Raji (cell line): ENCODE data around the gene DMWD.

ENCODE experiments used
- POLR2A ChIP-seq: IDR thresholded peaks from 2 replicates; pipeline ENCODE4 v1.6.1; 2011; ENCODE audit warnings: low read depth, low read length, control low read depth; ENCODE audit not compliant: insufficient read depth

DMWD gene

GRCh38 chr19:45820413-45821102, 27.9 kb upstream of the DMWD start:
- no peak for TF ChIP-seq POLR2A

- TF ChIP-seq POLR2A = no peak
Measured at GRCh38 chr19:45819769-45820168, 27.1 kb upstream of the DMWD start.

DNA sequence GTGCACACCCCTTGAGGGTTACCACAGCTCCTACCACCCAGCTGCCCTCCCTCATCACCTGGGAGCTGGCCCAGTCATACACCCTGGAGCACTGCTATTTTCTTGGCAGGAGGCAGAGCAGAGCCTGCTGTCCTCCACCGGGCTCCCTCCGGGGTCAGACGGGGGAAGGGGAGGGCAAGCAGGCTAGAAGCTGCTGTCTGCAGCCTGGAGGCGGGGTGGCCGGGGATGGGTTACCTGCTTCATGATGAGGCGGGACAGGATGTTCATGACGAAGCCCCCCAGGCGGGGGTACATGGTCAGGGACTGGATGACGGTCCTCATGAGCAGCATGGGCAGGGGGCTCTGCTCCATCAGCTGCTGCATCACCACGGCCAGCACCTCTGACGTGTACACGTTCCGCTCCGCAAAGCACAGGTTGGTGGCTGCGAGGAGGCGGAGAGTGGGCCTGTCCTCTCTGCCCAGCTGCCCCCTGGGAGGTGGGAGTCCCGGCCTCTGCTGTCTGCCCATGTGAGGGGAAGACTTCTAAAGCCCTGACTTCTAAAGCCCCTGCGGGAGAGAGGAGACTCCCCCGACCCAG, 25.2 kb upstream of the DMWD start:
- TF ChIP-seq POLR2A = no peak

DNA sequence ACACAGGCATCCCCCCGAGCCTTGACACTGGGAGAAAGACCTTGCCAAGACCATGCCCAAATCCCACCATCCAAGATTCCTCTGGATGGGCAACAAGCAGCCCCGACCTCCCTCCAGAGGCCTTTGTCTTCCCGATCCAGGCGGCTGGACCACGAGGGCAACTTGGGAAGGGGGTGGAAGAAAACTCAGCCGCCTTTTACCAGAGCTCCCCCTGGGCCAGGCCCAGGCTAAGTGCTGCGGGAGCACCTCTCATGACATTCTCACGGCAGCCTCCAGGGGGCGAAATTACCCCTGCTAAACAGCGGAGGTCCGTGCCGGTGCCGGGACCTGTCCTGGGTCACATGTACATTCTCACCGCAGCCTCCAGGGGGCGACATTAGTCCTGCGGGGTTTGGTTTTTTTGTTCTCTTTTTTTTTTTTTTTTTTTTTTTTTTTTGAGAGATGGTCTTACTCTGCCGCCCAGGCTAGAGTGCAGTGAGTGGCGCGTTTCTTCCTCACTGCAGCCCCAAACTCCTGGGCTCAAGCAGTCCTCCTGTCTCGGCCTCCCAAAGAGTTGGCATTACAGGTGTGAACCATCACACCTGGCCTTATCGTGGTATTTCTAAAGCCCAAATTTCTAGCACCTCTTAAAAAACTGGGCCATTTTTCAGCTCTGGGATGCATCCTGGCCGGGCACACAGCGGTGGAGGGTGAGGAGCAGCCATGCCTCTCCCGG, 24.5 kb upstream of the DMWD start:
- no peak for TF ChIP-seq POLR2A

DNA sequence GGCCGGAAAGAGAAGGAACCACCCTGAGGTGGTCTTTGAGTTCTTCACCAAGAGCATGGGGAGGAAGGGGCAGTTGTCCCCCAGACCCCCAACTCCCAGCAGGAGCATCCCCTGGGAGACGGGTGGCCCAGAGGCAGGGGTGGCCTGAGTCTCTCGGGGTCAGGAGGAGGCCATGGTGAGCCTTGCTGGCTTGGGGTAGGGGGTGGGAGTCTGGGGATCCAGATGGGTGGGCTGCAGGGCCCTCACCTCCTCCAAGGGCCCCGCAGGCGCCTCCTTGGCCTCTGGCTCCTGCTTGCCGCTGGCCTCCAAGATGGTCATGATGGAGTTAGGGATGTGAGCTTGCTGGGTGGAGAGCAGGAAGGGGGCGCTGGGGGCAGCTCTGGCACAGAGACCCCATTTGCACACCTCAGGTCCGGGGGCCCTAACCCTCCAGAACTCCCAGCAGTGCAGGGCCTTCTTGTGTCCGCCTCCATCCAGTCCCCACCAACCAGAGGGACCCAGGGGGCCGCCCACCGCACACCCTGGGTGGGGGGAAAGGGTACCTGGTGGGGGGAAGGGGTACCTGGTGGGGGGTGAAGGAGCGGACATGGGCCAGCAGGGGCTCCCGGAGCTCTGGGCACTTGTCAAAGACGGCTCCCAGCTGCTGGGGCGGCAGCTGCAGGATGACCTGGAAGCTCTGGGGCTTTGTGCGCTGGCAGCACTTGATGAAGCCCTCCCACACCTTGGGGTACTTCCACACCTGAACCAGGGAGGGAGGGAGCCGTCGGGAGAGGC, 23.8 kb upstream of the DMWD start:
- TF ChIP-seq POLR2A = no peak

DNA sequence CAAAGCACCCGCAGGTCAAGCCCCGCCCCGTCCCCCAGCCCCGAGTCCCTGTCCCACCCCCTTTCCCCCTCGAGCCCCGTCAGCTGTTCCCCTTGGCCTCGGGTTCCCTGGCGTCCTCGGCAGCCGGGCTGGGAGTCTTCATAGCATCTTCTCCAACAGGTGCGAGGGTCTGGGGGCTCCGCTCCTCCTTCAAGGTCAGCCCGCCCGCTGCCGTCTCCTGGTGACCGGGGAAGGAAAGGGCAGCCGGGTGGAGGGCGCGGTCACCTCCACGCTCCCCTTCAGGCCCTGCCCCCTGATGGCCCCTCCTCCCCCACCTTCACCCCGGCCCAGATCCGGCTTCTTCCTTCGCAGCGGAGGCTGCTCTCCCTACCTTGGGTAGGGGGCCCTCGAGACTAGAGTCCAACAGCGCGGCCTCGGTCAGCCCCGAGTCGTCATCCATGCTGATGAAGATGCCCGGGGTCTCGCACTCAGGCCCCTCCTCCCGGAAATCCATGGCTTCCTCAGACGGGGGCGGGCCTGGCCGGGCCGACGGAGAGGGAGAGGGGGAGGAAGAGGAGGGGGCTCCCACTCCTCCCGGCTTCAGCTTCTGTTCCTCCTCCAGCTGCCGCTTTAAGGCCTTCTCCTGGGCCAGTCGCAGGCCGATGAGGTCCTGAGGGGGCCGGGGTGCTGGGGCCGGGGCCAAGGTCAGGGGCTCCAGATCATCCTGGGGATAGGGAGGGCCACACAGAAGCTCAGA, 23.0 kb upstream of the DMWD start:
- no peak for TF ChIP-seq POLR2A

DNA sequence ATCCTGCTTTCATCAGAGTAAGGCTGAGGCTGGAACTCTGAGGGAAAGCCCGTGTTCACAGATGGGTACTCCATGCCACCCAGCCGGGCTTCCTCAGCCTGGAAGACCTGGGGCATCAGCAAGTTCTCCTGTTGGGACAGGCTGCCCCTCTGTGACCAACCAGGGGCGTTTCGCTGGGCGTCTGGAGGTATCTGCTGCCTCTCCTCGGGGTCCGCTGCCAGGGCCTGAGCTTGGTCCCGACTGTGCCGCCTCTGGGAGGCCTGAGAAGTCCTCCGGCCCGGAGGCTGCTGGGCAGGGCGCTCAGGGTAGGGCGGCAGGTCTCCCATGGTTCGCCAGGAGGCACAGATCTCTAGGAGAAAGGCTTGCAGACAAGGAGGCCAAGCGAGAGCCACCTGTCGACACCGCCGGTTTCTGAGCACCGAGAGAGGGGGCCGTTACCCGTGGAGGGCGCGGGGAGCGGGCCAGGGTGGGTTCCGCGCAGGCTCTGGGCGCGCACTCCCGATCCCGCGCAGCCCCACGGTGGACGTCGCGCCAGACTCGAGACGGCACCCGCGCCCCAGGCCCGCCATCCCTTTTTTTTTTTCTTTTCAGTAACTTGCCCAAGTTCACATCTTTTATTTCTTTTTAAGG, 22.3 kb upstream of the DMWD start, which contains the start of gene RSPH6A:
Gene RSPH6A, minus strand, starts transcription at position 458 of the 630 bp plus-strand sequence. Its CDS starts 132 bp downstream, at position 326.
- TF ChIP-seq POLR2A = no peak

DNA sequence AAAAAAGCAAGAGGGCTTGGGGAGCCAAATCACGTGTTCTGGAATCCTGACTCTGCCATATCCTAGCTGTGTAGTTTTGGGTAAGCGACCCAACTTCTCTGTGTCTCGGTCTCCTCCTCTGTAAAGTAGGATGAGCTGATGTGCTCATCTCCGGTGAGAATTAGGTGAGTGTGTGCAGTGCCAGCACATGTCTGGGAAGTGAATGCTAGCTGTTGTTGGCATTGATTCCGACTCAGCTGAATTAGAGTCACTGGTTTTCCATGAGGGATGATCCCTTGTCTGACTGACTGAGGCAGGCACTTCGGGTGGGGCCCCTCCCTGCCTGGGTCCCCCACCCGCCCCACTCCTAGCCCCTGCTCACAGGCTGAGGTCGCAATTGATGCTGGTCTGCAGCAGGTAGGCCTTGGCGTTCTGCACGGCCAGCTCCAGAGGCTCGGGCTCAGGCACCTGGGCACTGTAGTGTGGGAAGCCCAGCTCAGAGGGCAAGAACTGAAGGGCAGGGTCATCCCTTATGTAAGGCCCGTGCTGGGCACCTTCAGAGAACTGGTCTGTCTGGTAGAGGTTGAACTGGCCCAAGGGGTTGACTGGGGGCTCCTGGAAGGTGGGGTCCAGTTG, 21.6 kb upstream of the DMWD start:
- no peak for TF ChIP-seq POLR2A

- TF ChIP-seq POLR2A = no peak
Measured at GRCh38 chr19:45812297-45812696, 19.7 kb upstream of the DMWD start.

DNA sequence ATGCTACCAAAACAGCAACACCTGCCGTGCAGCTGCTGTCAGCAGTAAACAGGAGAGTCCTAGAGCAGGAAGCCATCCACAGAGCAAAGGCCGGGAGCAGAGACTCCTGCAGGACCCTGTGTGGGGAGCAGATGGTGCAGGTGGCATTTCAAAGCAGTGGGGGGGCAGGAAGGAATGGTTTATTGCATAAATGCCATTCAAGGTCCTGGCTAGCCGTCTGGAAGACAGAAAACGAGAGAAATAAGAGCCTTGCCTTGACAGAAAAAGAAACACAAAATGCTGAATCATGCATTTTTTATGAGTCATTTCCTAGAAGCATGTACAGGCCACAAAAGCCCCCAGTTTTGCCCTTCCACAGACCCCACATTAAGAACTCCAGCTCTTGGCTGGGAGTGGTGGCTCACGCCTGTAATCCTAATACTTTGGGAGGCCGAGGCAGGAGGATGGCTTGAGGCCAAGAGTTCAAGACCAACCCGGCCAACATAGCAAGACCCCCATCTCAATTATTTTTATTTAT, 17.1 kb upstream of the DMWD start:
- no peak for TF ChIP-seq POLR2A

DNA sequence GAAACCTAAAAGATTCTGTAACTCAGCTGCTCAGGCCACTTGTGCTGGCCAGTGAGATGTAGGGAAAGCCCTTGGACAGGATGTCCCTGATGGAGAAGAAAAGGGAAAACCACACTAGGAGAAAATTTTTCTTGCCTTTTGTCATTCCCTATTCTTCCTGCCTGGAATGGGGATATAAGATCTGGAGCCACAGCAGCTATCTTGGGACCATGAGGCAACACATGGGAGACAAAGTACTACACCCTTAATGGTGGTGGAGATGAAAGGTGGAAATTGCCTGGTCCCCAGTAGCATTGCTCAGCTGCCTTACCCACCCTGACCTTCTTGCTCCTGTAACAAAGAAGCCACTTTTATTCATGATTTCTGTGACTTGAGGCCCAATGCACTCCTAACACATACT, 13.1 kb upstream of the DMWD start:
- TF ChIP-seq POLR2A = no peak

- no peak for TF ChIP-seq POLR2A
Measured at GRCh38 chr19:45804959-45805230, 12.2 kb upstream of the DMWD start.

DNA sequence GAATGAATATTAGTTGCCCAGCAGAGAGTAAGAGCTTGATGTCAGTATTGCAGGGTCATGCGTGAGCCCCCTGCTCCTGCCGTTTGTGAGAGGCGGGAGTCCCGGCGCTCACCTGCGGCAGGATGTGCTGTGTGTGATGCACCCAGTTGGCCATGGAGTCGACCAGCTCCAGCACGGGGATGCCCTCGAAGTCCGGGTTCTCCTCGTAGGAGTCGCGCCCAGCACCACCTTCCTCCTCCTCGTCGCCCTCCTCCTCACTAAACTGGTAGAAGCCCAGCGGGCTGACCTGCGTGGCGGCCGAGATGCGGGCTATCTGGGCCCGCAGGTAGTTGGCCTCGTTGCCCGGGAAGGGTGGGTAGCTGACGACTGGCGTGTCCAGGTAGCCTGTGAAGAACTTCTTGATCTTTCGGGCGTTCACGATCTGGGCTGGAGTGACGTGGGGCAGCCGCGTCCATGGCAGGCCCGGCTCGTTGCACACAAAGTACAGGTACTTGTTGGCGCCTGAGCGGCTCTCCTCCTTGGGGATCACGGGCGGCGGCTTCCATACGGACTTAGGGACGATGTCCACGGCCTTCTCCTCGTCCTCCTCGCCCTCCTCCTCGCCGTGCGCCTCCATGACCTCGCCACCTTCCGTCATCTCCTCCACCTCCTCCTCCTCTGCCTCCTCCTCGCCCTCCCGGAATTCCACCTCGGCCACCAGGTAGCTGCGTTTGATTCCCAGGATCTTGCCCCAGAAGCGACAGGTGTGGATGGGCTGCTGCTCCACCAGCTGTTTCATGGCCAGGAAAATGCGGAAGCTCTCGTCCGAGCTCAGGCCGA, 11.7 kb upstream of the DMWD start:
- TF ChIP-seq POLR2A = no peak
